B cell (primary cell): ENCODE results near the gene POMT1. TPM values are rescaled to one million over a fixed set of nuclear protein-coding genes. Genes with fewer than 3 reads are reported as not detected.

Source experiments
- ATAC-seq: fragments of 200-7000 bp; cut with Tn5 transposase; one replicate; pipeline ENCODE4 v1.10.0; 2021; ENCODE audit warnings: low read depth, mild to moderate bottlenecking, moderate number of reproducible peaks, moderate library complexity
- CTCF ChIA-PET: fragments of 350-600 bp; sonication (Branson Sonifier 250); formaldehyde crosslinking; loops from one replicate; lab custom pipeline; 2021; ENCODE audit warnings: antibody characterized with exemption, inconsistent platforms; lab: Charles Lee
- POLR2A ChIA-PET: fragments of 350-600 bp; sonication (Branson Sonifier 250); formaldehyde crosslinking; loops from one replicate; lab custom pipeline; 2021; ENCODE audit warnings: antibody characterized with exemption; lab: Charles Lee
- DNase-seq: peaks from one replicate; pipeline ENCODE4 v3.0.0; 2013
- H2AFZ ChIP-seq: 2 replicates; pipeline ENCODE4 v1.6.1; 2012; ENCODE audit warnings: mild to moderate bottlenecking, low read depth, low read length; ENCODE audit not compliant: insufficient read depth, poor library complexity, severe bottlenecking
- H3K27ac ChIP-seq, 2 donors: 1 replicate in 1 of 2; 2 replicates in 1 of 2; pipeline ENCODE4 v1.5.1; 2012 to 2013; ENCODE audit warnings: low read length in 2 of 2, mild to moderate bottlenecking in 2 of 2, moderate library complexity in 1 of 2
- H3K27me3 ChIP-seq, 4 experiments: fragments of 200-600 bp in 1 of 4; sonication (generic) in 1 of 4; replicated peaks in 1 of 4; 1 replicate in 2 of 4; 2 replicates in 2 of 4; pipeline versions ENCODE4 v1.6.1 to v1.7.0; 2013 to 2016; ENCODE audit warnings: low read length in 3 of 4, mild to moderate bottlenecking in 2 of 4, mixed read lengths in 1 of 4, moderate library complexity in 1 of 4; ENCODE audit not compliant: insufficient read depth in 4 of 4, control insufficient read depth in 3 of 4; ENCODE audit errors: control extremely low read depth in 1 of 4
- H3K36me3 ChIP-seq, 2 experiments: replicated peaks in 1 of 2; 1 replicate in 1 of 2; 2 replicates in 1 of 2; pipeline versions ENCODE4 v1.6.1 to v1.7.1; 2013; ENCODE audit warnings: low read length in 1 of 2; ENCODE audit not compliant: insufficient read depth in 2 of 2, control insufficient read depth in 1 of 2; ENCODE audit errors: control extremely low read depth in 1 of 2, extremely low read depth in 1 of 2
- H3K4me1 ChIP-seq, 2 donors: fragments of 200-600 bp in 1 of 2; sonication (generic) in 1 of 2; 1 replicate in 1 of 2; 2 replicates in 1 of 2; pipeline versions ENCODE4 v1.5.1 to v1.6.1; 2013 to 2017; ENCODE audit warnings: low read length in 2 of 2; ENCODE audit not compliant: control insufficient read depth in 2 of 2, insufficient read depth in 2 of 2
- H3K4me2 ChIP-seq: replicated peaks from 2 replicates; pipeline ENCODE3; 2012; ENCODE audit warnings: mild to moderate bottlenecking, low read depth, low read length; ENCODE audit not compliant: poor library complexity, severe bottlenecking
- H3K4me3 ChIP-seq, 5 experiments: fragments of 200-600 bp in 1 of 5; sonication (generic) in 1 of 5; 1 replicate in 3 of 5; 2 replicates in 2 of 5; pipeline versions ENCODE4 v1.5.1 to v1.7.0; 2011 to 2016; ENCODE audit warnings: low read length in 4 of 5, mild to moderate bottlenecking in 4 of 5, low read depth in 2 of 5, control low read depth in 1 of 5, moderate library complexity in 1 of 5; ENCODE audit not compliant: insufficient read depth in 1 of 5; ENCODE audit errors: control extremely low read depth in 1 of 5, extremely low read depth in 1 of 5
- H3K79me2 ChIP-seq: fragments of 200-600 bp; sonication (generic); one replicate; pipeline ENCODE4 v1.6.0; 2016; ENCODE audit warnings: low read length; ENCODE audit not compliant: control insufficient read depth, insufficient read depth
- H3K9ac ChIP-seq: fragments of 200-600 bp; sonication (generic); 2 replicates; pipeline ENCODE4 v1.6.1; 2017; ENCODE audit warnings: mild to moderate bottlenecking, low read length, moderate library complexity
- H3K9me3 ChIP-seq, 3 donors: one replicate each; pipeline versions ENCODE4 v1.6.1 to v1.7.1; 2013; ENCODE audit warnings: low read length in 2 of 3; ENCODE audit not compliant: control insufficient read depth in 2 of 3, insufficient read depth in 1 of 3; ENCODE audit errors: control extremely low read depth in 1 of 3
- H4K20me1 ChIP-seq: 2 replicates; pipeline ENCODE4 v1.6.0; 2012; ENCODE audit warnings: mild to moderate bottlenecking, low read length; ENCODE audit not compliant: insufficient read depth, control insufficient read depth, poor library complexity, severe bottlenecking
- H3K27ac Mint-ChIP-seq: one replicate; pipeline ENCODE4 v1.8.0; 2021; ENCODE audit warnings: mixed read lengths
- H3K27me3 Mint-ChIP-seq: one replicate; pipeline ENCODE4 v1.8.0; 2021; ENCODE audit warnings: mixed read lengths
- H3K4me1 Mint-ChIP-seq: one replicate; pipeline ENCODE4 v1.8.0; 2021; ENCODE audit warnings: mixed read lengths
- H3K4me3 Mint-ChIP-seq: one replicate; pipeline ENCODE4 v1.8.0; 2021; ENCODE audit warnings: mixed read lengths
- H3K9me3 Mint-ChIP-seq: one replicate; pipeline ENCODE4 v1.8.0; 2022; ENCODE audit warnings: mixed read lengths; ENCODE audit not compliant: insufficient read depth
- CTCF ChIP-seq: fragments of 200-600 bp; IDR thresholded peaks from one replicate; pipeline ENCODE4 v1.8.0; 2022; ENCODE audit warnings: antibody characterized with exemption, mild to moderate bottlenecking
- EZH2 ChIP-seq: IDR thresholded peaks from 2 replicates; pipeline ENCODE4 v1.6.1; 2012; ENCODE audit warnings: borderline replicate concordance, low read depth, mild to moderate bottlenecking, moderate library complexity, low read length; ENCODE audit not compliant: insufficient read depth, poor library complexity, severe bottlenecking
- WGBS: methylation state at CpG from one replicate; pipeline ENCODE4 v1.1.5; 2013; ENCODE audit warnings: missing lambda C conversion rate; ENCODE audit not compliant: insufficient coverage; 5-methylcytosine and 5-hydroxymethylcytosine counted together
- intact Hi-C: fragments of 100-400 bp; cut with micrococcal nuclease; formaldehyde crosslinking; loops from one replicate; pipeline ENCODE4 v1.10.0; 2022
- polyA plus RNA-seq: library from polyadenylated mRNA; depleted of rRNA; stranded (reverse); fragments of >200 nt; gene quantifications from 2 replicates; pipeline ENCODE4 v1.2.3, GENCODE V29; 2012
- total RNA-seq, 2 donors: library from RNA; stranded (reverse); fragments of 120-200 nt in 1 of 2; gene quantifications; 1 replicate in 1 of 2; 2 replicates in 1 of 2; pipeline versions ENCODE4 v1.2.3 to v1.2.4, GENCODE V29; 2013 to 2022

POMT1 gene
- total and polyA plus RNA-seq, 2 donors (not counting 1 experiment from before 2014, with no cell fraction given), result 41.9 to 42.0 TPM

- POLR2A ChIA-PET, result no interaction called here
- Histone ChIP-seq H4K20me1 (no peaks in the 10 kb centered on the region), H3K9ac (peak overlapping the region; percentile 27), H3K4me2 (peak overlapping the region; percentile 52), H3K4me3 (no peak overlapping the region), H3K36me3 (peaks cover 0 to 2% of the 10 kb centered on the region in 2 experiments), H3K27me3 (no peaks in the 10 kb centered on the region), H2AFZ (peak overlapping the region; percentile 52), H3K79me2 (peaks cover 8% of the 10 kb centered on the region), H3K27ac (no peak overlapping the region), H3K4me1 (peaks cover 23 to 31% of the 10 kb centered on the region in 2 donors), H3K9me3 (no peaks in the 10 kb centered on the region)
- peaks cover 20% of the 10 kb centered on the region for H3K4me1 Mint-ChIP-seq
- H3K27ac Mint-ChIP-seq, result peak overlapping the region; percentile 8
- intact Hi-C loops, result loop anchor here (5.0 kb wide), 1 partner anchor 33 kb away; no protein-coding TSS in a partner anchor
- TF ChIP-seq CTCF, result no peak
- no peak for TF ChIP-seq EZH2
- 0% methylated on average over 1 of the region's 8 CpGs for WGBS
- no peaks in the 10 kb centered on the region for H3K9me3 Mint-ChIP-seq
- H3K27me3 Mint-ChIP-seq, result no peaks in the 10 kb centered on the region
- CTCF ChIA-PET, result interaction anchor here (1.3 to 1.5 kb wide), 2 partner anchors 185 to 209 kb away, joined by 3 to 4 read pairs; no protein-coding TSS in a partner anchor
- peak overlapping the region; percentile 52 for H3K4me3 Mint-ChIP-seq
- DNase-seq, result peak; percentile 50
- ATAC-seq, result peak; percentile 16
Observed at GRCh38 chr9:131534721-131535237, 32.1 kb downstream of the POMT1 start.

GRCh38 chr9:131537946-131538345 lies 35.2 kb downstream of the POMT1 start:
- intact Hi-C loops, result no loop called here
- H3K4me3 Mint-ChIP-seq, result no peak overlapping the region
- ChIA-PET POLR2A (no interaction called here), CTCF (no interaction called here)
- H2AFZ ChIP-seq, result no peak overlapping the region
- ATAC-seq (no peak), DNase-seq (no peak)
- peaks cover 12% of the 10 kb centered on the region for H3K4me1 Mint-ChIP-seq
- no peak overlapping the region for H3K4me3 ChIP-seq
- no peak overlapping the region for H3K9ac ChIP-seq
- peaks cover 0 to 11% (median 5%) of the 10 kb centered on the region in 3 donors for H3K9me3 ChIP-seq
- no peaks in the 10 kb centered on the region for H4K20me1 ChIP-seq
- H3K27me3 ChIP-seq, result no peaks in the 10 kb centered on the region
- no peak overlapping the region for H3K27ac ChIP-seq
- H3K27me3 Mint-ChIP-seq, result peaks cover 3% of the 10 kb centered on the region
- no peaks in the 10 kb centered on the region for H3K36me3 ChIP-seq
- peaks cover 13 to 17% of the 10 kb centered on the region in 2 donors for H3K4me1 ChIP-seq
- H3K9me3 Mint-ChIP-seq, result peaks cover 2% of the 10 kb centered on the region
- over 99% methylated on average over 12 of the region's 19 CpGs for WGBS
- no peaks in the 10 kb centered on the region for H3K79me2 ChIP-seq
- TF ChIP-seq EZH2 (no peak), CTCF (no peak)
- H3K27ac Mint-ChIP-seq, result no peak overlapping the region
- no peak overlapping the region for H3K4me2 ChIP-seq
